Vagina (tissue), 2 donors: ENCODE measurements around the gene TMEM139.

Experiments
- CTCF ChIP-seq, 3 experiments: fragments of 450-650 bp in 2 of 3; fragments of 200-600 bp in 1 of 3; sonication (generic) in 1 of 3; IDR thresholded peaks; one replicate each; pipeline ENCODE4 v1.5.1; 2017 to 2019; ENCODE audit warnings: antibody characterized with exemption in 3 of 3, mild to moderate bottlenecking in 2 of 3, moderate library complexity in 2 of 3
- POLR2AphosphoS5 ChIP-seq, 2 donors: sonication (generic); formaldehyde crosslinking; IDR thresholded peaks; one replicate each; pipeline ENCODE4 v1.9.0; 2017; ENCODE audit warnings: antibody characterized with exemption in 2 of 2, mild to moderate bottlenecking in 2 of 2, low read depth in 1 of 2; ENCODE audit not compliant: insufficient read depth in 1 of 2

DNA sequence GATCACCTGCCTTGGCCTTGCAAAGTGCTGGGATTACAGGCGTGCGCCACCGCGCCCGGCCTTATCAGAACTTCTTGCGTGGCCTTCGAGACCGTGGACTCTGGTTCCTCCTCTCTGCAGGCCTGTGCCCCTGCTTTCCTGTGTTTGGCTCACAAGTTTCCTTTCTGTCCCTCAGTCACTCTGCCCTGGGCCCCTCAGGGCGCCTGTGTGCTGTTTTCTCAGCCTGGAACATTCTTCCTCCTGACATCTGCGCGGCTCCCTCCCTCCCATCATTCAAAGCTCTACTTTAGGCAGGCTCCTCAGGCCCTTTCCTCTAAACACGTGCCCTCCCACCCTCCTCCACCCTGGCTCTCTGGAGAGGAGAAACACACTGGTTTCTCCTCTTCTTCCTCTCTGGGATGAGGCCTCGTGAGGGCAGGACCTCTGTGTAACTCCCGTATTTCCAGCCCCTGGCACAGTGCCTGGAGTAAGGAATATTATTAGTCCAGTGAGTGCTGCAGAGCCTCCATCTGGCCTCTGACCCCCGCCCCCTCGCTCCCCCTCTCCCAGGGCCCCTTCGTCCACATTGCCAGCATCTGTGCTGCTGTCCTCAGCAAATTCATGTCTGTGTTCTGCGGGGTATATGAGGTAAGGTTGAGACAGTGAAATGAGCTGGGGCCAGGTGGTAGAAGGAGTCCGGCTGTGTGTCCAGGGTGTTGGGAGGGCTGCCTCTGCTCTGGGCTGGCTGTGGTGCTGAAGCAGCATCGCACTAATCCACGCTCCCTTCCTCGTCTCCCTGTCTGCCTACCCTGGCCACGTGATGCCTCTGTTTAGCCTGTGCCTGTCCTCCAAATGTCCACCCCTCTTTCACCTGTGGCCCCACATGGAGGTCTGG, 38.2 kb downstream of the TMEM139 start:
- TF ChIP-seq POLR2AphosphoS5 (IDR thresholded peaks at IDR 0.05; ENCODE audit: insufficient read depth in 1 of 2, low read depth in 1 of 2) (no peak), CTCF (IDR thresholded peaks at IDR 0.05) (no peak)
